ENCODE data around the gene EXOSC9.

The EXOSC9 gene

DNA sequence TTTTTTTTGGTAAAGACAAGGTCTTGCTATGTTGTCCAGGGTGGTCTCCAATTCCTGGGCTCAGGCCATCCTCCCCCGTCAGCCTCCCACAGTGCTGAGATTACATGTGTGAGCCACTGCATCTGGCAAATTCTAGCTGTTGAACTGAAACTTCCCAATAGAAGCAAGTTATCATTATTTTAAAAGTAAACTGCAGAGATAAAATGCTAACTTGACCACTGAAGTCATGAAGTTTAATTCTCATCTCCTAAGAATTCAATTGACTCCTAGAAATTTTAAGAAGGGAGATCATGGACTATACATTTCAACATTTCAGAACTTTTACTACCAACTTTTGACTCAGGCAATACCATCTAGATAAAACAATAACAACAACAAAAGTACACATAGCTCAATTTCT lies 11.7 kb upstream of the EXOSC9 start:
- Histone ChIP-seq H3K36me3 (no peaks in the 10 kb centered on the region), H3K4me1 (peaks cover 0 to 7% (median 5%) of the 10 kb centered on the region in 4 donors), H3K4me3 (no peak overlapping the region), H3K27ac (no peak overlapping the region), H3K27me3 (peaks cover 0 to 2% of the 10 kb centered on the region in 2 donors), H3K9me3 (peaks cover 0 to 1% (median 0%) of the 10 kb centered on the region in 3 donors)
- TF ChIP-seq, protein P1, sequence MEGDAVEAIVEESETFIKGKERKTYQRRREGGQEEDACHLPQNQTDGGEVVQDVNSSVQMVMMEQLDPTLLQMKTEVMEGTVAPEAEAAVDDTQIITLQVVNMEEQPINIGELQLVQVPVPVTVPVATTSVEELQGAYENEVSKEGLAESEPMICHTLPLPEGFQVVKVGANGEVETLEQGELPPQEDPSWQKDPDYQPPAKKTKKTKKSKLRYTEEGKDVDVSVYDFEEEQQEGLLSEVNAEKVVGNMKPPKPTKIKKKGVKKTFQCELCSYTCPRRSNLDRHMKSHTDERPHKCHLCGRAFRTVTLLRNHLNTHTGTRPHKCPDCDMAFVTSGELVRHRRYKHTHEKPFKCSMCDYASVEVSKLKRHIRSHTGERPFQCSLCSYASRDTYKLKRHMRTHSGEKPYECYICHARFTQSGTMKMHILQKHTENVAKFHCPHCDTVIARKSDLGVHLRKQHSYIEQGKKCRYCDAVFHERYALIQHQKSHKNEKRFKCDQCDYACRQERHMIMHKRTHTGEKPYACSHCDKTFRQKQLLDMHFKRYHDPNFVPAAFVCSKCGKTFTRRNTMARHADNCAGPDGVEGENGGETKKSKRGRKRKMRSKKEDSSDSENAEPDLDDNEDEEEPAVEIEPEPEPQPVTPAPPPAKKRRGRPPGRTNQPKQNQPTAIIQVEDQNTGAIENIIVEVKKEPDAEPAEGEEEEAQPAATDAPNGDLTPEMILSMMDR (IDR thresholded peaks at IDR 0.05): no peak
- no peak for DNase-seq
- intact Hi-C loops (cut with DNase I; ENCODE audit: low total_unique reads): no loop called here

DNA sequence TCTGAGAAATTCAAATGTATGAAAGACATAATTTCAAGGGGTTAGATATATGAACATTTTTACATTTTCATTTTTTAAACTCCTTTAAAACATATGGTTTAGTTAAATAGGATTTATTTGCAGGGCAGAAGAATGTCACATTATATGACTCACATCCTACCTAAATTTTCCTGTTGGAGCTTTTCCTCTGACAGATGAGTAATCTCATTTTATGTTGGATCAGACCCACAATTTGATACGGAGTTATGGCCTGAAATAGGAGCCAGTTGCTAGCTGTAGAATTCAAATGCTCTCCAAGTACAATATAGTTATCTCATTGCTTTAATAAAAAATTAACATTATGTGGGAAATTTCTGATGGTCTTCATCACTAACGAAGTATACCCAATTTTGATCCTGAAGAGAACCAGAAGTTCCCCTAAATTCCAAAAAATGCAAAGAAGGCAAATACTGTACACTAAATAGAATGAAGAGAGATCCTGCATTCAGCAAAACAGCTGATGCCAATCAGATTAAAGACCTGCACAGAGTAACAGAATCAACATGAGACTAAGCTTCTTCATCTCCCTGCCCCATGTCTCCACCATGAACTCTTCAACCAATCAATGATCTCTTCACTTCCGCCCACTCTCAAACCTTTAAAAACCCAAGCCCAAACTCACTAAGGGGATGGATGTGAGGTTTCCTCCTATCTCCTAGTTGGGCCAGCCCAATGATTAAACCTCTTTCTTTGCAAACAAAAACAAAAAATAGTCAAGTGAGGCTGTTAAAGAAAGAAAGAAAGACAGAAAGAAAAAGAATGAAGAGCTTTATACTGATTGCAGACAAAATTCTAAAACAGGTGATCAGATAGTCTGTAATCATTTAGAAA lies 10.9 kb upstream of the EXOSC9 start:
- Histone ChIP-seq H3K4me3 (no peak overlapping the region), H3K4me1 (peaks cover 0 to 7% (median 5%) of the 10 kb centered on the region in 4 donors), H3K27me3 (peaks cover 0 to 2% of the 10 kb centered on the region in 2 donors), H3K27ac (no peak overlapping the region), H3K9me3 (no peaks in the 10 kb centered on the region), H3K36me3 (no peaks in the 10 kb centered on the region)
- no peak for DNase-seq
- intact Hi-C loops (cut with DNase I; ENCODE audit: low total_unique reads): no loop called here
- TF ChIP-seq, protein P1 (IDR thresholded peaks at IDR 0.05): no peak

DNA sequence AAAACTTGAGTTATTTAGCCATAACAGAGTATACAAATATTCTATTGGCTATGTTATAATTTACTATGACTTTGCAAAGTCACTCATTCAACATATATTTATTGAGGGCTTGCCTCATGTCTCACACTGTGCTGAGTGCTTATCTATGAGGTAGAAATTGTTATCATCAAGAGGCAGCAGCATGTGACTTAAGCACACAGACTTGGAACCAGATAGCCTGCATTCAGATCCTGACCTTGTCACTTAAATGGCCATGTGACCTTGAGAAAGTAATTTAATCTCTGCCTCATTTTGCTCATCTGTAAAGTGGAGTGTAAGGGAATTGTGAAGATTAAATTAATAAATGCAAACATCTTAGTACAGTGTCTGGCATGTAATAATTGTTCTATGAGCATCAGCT lies 10.1 kb upstream of the EXOSC9 start:
- no peak for DNase-seq
- H3K36me3 ChIP-seq: no peaks in the 10 kb centered on the region
- H3K27ac ChIP-seq: no peak overlapping the region
- intact Hi-C loops (cut with DNase I; ENCODE audit: low total_unique reads): no loop called here
- H3K27me3 ChIP-seq: peaks cover 0 to 2% of the 10 kb centered on the region in 2 donors
- TF ChIP-seq, protein P1 (IDR thresholded peaks at IDR 0.05): no peak
- no peaks in the 10 kb centered on the region for H3K4me1 ChIP-seq
- no peaks in the 10 kb centered on the region for H3K9me3 ChIP-seq
- H3K4me3 ChIP-seq: no peak overlapping the region

DNA sequence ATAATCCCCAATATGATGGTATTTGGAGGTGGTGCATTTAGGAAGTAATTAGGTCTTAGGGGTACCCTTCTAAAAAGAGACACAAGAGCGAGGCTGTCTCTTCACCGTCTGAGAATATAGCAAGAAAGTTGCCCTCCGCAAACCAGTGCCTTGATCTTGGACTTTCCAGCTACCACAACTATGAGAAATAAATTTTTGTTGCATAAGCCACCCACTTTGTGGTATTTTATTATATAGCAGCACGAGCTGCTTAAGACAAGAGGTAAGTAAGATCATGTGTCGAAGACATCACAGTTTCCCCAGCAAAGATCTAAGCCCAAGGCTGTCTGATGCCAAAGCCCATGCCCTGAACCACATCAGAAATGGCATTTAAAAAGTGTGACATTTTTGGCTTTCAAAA lies 9.6 kb upstream of the EXOSC9 start:
- no peak overlapping the region for H3K27ac ChIP-seq
- H3K27me3 ChIP-seq: peaks cover 0 to 2% of the 10 kb centered on the region in 2 donors
- H3K4me3 ChIP-seq: no peak overlapping the region
- DNase-seq: no peak
- no peaks in the 10 kb centered on the region for H3K4me1 ChIP-seq
- TF ChIP-seq, protein P1 (IDR thresholded peaks at IDR 0.05): no peak
- no peaks in the 10 kb centered on the region for H3K9me3 ChIP-seq
- no peaks in the 10 kb centered on the region for H3K36me3 ChIP-seq
- intact Hi-C loops (cut with DNase I; ENCODE audit: low total_unique reads): no loop called here

DNA sequence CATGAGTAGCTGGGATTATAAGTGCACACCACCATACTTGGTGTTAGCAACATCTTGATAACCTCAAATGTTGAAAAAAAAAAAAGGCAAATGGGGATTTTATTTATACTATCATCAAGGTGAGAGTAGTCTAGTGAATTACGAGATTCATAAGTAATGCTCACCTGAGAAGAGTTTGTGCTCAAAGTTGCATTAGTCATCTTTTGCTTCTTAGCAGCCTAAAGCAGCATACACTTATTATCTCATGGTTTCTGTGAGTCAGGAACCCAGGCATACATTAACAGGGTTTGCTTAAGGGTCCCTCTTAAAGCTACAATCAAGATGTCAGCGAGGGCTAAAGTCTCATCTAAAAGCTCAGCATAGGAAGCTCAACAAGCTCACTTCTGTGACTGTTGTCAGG lies 8.2 kb upstream of the EXOSC9 start:
- Histone ChIP-seq H3K4me3 (no peak overlapping the region), H3K9me3 (no peaks in the 10 kb centered on the region), H3K4me1 (no peaks in the 10 kb centered on the region), H3K27me3 (peaks cover 0 to 2% of the 10 kb centered on the region in 2 donors), H3K36me3 (no peaks in the 10 kb centered on the region), H3K27ac (no peak overlapping the region)
- TF ChIP-seq, protein P1 (IDR thresholded peaks at IDR 0.05): no peak
- intact Hi-C loops (cut with DNase I; ENCODE audit: low total_unique reads): no loop called here
- DNase-seq: no peak

All from tibial artery (tissue), 4 donors.